Sigmoid colon (tissue), 7 donors: ENCODE results near the gene GFM2. TPM values are rescaled to one million over a fixed set of nuclear protein-coding genes. Genes with fewer than 3 reads are reported as not detected.
"Not testable (repeated sequence)": the region's sequence is repeated elsewhere in the genome, so short reads cannot be mapped to it uniquely, and the experiment has no call there.

Source experiments
- DNase-seq: peaks from one replicate; pipeline ENCODE4 v3.0.0-alpha.2; 2019
- H3K27ac ChIP-seq, 4 donors: fragments of 200-600 bp; sonication (generic); one replicate each; pipeline ENCODE4 v1.5.1; 2016 to 2019; ENCODE audit warnings: mild to moderate bottlenecking in 1 of 4
- H3K27me3 ChIP-seq, 3 donors: fragments of 200-600 bp; sonication (generic); one replicate each; pipeline ENCODE4 v1.5.1; 2019; ENCODE audit warnings: mild to moderate bottlenecking in 1 of 3
- H3K36me3 ChIP-seq, 4 donors: fragments of 200-600 bp; sonication (generic); one replicate each; pipeline ENCODE4 v1.5.1; 2016 to 2019
- H3K4me1 ChIP-seq, 4 donors: fragments of 200-600 bp; sonication (generic); one replicate each; pipeline ENCODE4 v1.5.1; 2017 to 2019
- H3K4me3 ChIP-seq, 4 donors: fragments of 200-600 bp; sonication (generic); one replicate each; pipeline ENCODE4 v1.5.1; 2017 to 2019; ENCODE audit warnings: mild to moderate bottlenecking in 2 of 4, moderate library complexity in 1 of 4
- H3K9me3 ChIP-seq, 4 donors: fragments of 200-600 bp in 3 of 4; sonication (generic) in 3 of 4; one replicate each; pipeline versions ENCODE4 v1.5.1 to v1.6.1; 2013 to 2019
- CTCF ChIP-seq, 4 experiments: fragments of 450-650 bp in 3 of 4; fragments of 200-600 bp in 1 of 4; IDR thresholded peaks; one replicate each; pipeline ENCODE4 v1.5.1; 2016 to 2019; ENCODE audit warnings: antibody characterized with exemption in 4 of 4, mild to moderate bottlenecking in 3 of 4, moderate library complexity in 2 of 4
- EP300 ChIP-seq, 4 donors: sonication (generic); formaldehyde crosslinking; IDR thresholded peaks; one replicate each; pipeline ENCODE4 v1.6.1; 2017; ENCODE audit warnings: antibody characterized with exemption in 4 of 4
- POLR2A ChIP-seq, 2 donors: fragments of 450-650 bp; IDR thresholded peaks; one replicate each; pipeline ENCODE4 v1.6.1; 2016; ENCODE audit warnings: antibody characterized with exemption in 2 of 2, mild to moderate bottlenecking in 2 of 2, moderate library complexity in 2 of 2
- POLR2AphosphoS5 ChIP-seq, 4 donors: sonication (generic); formaldehyde crosslinking; IDR thresholded peaks; one replicate each; pipeline ENCODE4 v1.6.1; 2017; ENCODE audit warnings: antibody characterized with exemption in 4 of 4
- WGBS, 2 donors: extraction: QIAGEN DNeasy Blood & Tissue Kit; methylation state at CpG; one replicate each; pipeline ENCODE4 v1.1.7; 2013; 5-methylcytosine and 5-hydroxymethylcytosine counted together
- intact Hi-C: fragments of 100-400 bp; cut with DNase I; formaldehyde crosslinking; loops from one replicate; pipeline ENCODE4 v1.15.1; 2023
- polyA plus RNA-seq, 3 donors: library from polyadenylated mRNA; stranded (reverse); fragments of 200-250 nt; gene quantifications; one replicate each; pipeline ENCODE4 v1.2.3, GENCODE V29; 2013
- total RNA-seq, 4 donors: library from RNA; depleted of rRNA; stranded (reverse); fragments of >200 nt; gene quantifications; one replicate each; pipeline ENCODE4 v1.1.0, GENCODE V29; 2016
- donor health status: healthy with polysubstance abuse.
- donor health status: Bipolar disorder and iron deficiency.
- donor health status: healthy.

The GFM2 gene
- total and polyA plus RNA-seq, 7 donors: 15.3 to 26.1 (median 17.6) TPM

- H3K27me3 ChIP-seq: no peaks in the 10 kb centered on the region
- peaks cover 0 to 22% (median 2%) of the 10 kb centered on the region in 4 donors for H3K36me3 ChIP-seq
- TF ChIP-seq POLR2AphosphoS5 (IDR thresholded peaks at IDR 0.05) (no peak), CTCF (IDR thresholded peaks at IDR 0.05) (no peak), EP300 (IDR thresholded peaks at IDR 0.05) (no peak), POLR2A (IDR thresholded peaks at IDR 0.05) (no peak)
- 28 to 47% methylated on average over 10 of the region's 10 CpGs for whole genome bisulfite sequencing, 2 donors
- no peak for DNase-seq
- intact Hi-C loops: loop anchor here (2.0 to 10.0 kb wide), 2 partner anchors 81 to 369 kb away; partner anchors contain the start of genes GCNT4, GFM2 and NSA2
- no peaks in the 10 kb centered on the region for H3K9me3 ChIP-seq
- H3K4me3 ChIP-seq: peak overlapping the region; percentile 70 to 96 (median 93)
- peaks cover 0 to 22% (median 16%) of the 10 kb centered on the region in 4 donors for H3K4me1 ChIP-seq
- peak overlapping the region; percentile 86 to 91 (median 90) for H3K27ac ChIP-seq
Observed at GRCh38 chr5:74685979-74686631, 80.8 kb downstream of the GFM2 start.

- WGBS, 2 donors: 2 to 4% methylated on average over 78 of the region's 78 CpGs
- Histone ChIP-seq H3K9me3 (no peaks in the 10 kb centered on the region), H3K4me3 (peak within 1 kb of the TSS; percentile 70 to 96 (median 93)), H3K4me1 (peaks cover 0 to 22% (median 16%) of the 10 kb centered on the region in 4 donors), H3K27ac (peak within 1 kb of the TSS; percentile 86 to 91 (median 90)), H3K36me3 (peaks cover 0 to 12% (median 0%) of the 10 kb centered on the region in 4 donors), H3K27me3 (no peaks in the 10 kb centered on the region)
- intact Hi-C loops: loop anchor here (2.0 to 10.0 kb wide), 2 partner anchors 82 to 370 kb away; partner anchors contain the start of genes GCNT4, GFM2 and NSA2
- DNase-seq: peak; percentile 95
- TF ChIP-seq CTCF (IDR thresholded peaks at IDR 0.05): no peak
- TF ChIP-seq POLR2AphosphoS5 (IDR thresholded peaks at IDR 0.05): peak; percentile 77 to 94 (median 86)
- TF ChIP-seq POLR2A (IDR thresholded peaks at IDR 0.05): peak; percentile 54 to 67
- TF ChIP-seq EP300 (IDR thresholded peaks at IDR 0.05): no peak
Observed at GRCh38 chr5:74684900-74685851, 81.7 kb downstream of the GFM2 start, which contains the start of gene HEXB. Gene HEXB, plus strand, starts transcription at chr5:74685233. Its CDS starts 28 bp downstream, at chr5:74685261.

- Histone ChIP-seq H3K36me3 (no peaks in the 10 kb centered on the region), H3K9me3 (no peaks in the 10 kb centered on the region), H3K27me3 (no peaks in the 10 kb centered on the region), H3K27ac (no peak overlapping the region), H3K4me1 (no peaks in the 10 kb centered on the region), H3K4me3 (no peak overlapping the region)
- intact Hi-C loops: loop anchor here (10.0 kb wide), 1 partner anchor 375 kb away; the partner anchor contains the start of gene GCNT4
- TF ChIP-seq EP300 (IDR thresholded peaks at IDR 0.05) (no peak), POLR2A (IDR thresholded peaks at IDR 0.05) (no peak), CTCF (IDR thresholded peaks at IDR 0.05) (no peak), POLR2AphosphoS5 (IDR thresholded peaks at IDR 0.05) (no peak)
- 74 to 80% methylated on average over 4 of the region's 4 CpGs for WGBS, 2 donors
- DNase-seq: no peak
Observed at GRCh38 chr5:74679966-74680365, 87.0 kb downstream of the GFM2 start.

- H3K27me3 ChIP-seq, intact Hi-C loops, H3K4me1 ChIP-seq, H3K9me3 ChIP-seq, H3K27ac ChIP-seq, H3K4me3 ChIP-seq, DNase-seq, H3K36me3 ChIP-seq: not testable (repeated sequence)
- 95% methylated on average over 3 of the region's 3 CpGs for WGBS, 2 donors
Observed at GRCh38 chr5:74679300-74679699, 87.6 kb downstream of the GFM2 start.

GRCh38 chr5:74678123-74678522 lies 88.8 kb downstream of the GFM2 start:
- intact Hi-C loops, H3K9me3 ChIP-seq, H3K4me1 ChIP-seq, DNase-seq, H3K27me3 ChIP-seq, H3K4me3 ChIP-seq, H3K27ac ChIP-seq, H3K36me3 ChIP-seq: not testable (repeated sequence)
- WGBS, 2 donors: 82 to 91% methylated on average over 3 of the region's 3 CpGs

- H3K4me3 ChIP-seq, H3K36me3 ChIP-seq, H3K27me3 ChIP-seq, H3K9me3 ChIP-seq, H3K27ac ChIP-seq, DNase-seq, intact Hi-C loops: not testable (repeated sequence)
- 85 to 95% methylated on average over 6 of the region's 6 CpGs for WGBS, 2 donors
- H3K4me1 ChIP-seq: peaks cover 0 to 13% (median 5%) of the 10 kb centered on the region in 4 donors
Observed at GRCh38 chr5:74676466-74676865, 90.5 kb downstream of the GFM2 start.
